Stimulated activated CD8-positive, alpha-beta memory T cell treated with anti-CD3 and anti-CD28 coated beads, Interleukin-15, amount 100 ng/mL, for 4 hours (primary cell): ENCODE data around the gene PPP1R1B.

Experiments
- DNase-seq, 2 donors: peaks; one replicate each; pipeline ENCODE4 v3.0.0-alpha.2; 2020; ENCODE audit warnings: low read depth in 2 of 2

Gene PPP1R1B

DNA sequence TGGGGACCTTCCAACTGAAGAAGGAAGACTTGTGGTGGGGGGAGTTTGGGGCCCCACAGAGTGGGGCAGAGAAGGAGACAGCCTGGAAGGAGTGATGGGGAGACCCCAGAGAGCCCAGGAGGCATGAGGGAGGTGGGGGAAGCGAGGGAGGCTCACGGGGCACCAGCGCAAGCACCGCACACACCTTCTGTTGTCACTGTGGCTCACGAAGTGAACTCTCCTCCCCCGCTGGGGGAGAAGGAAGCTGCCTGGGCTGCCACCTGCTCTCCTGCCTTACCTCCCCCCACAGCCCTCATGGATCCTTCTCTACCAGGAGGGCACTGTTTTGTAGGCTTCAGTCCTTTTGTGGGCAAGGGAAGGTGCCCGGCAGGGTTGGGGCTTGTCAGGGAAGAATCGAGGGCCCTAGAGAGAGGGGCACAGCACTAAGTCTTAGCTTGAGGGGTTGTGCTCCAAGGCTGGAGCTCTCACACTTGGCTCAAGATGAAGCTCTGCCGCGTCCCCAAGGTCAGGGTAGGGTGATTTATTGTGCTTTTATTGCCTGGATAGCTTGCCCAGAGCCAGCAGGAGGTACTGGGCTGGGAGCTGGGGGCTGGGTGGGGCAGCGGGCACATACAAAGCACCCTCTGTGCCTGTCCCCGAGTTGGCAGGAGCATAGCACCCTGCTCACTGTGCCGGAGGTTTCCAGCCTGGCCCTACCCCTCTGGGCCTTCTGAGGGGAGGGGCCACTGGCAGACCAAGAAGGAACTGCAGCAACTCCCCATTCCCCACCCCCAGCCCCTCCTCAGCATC is 5.6 kb downstream of the PPP1R1B start:
- no peak for DNase-seq

DNA sequence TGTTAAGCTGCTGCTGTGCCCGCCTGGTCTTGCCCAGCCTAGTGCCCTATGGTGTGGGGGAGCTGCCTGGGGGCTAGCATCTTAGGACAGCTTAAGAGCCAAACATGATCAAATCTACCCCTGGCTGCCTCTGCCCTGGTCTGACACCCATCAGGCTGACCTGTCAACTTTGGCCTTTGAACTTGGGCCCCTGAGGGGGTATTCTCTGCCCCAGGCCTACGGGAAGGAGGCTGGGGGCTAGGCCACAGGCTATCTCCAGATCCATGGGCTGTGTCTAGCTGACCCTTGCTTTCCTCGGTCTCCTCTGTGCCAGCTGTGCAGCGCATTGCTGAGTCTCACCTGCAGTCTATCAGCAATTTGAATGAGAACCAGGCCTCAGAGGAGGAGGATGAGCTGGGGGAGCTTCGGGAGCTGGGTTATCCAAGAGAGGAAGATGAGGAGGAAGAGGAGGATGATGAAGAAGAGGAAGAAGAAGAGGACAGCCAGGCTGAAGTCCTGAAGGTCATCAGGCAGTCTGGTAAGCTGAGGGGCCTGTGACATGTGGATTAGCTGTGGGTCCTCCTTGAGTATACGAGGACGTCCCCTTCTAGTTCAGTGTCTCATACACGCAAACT is 6.9 kb downstream of the PPP1R1B start:
- no peak for DNase-seq

DNA sequence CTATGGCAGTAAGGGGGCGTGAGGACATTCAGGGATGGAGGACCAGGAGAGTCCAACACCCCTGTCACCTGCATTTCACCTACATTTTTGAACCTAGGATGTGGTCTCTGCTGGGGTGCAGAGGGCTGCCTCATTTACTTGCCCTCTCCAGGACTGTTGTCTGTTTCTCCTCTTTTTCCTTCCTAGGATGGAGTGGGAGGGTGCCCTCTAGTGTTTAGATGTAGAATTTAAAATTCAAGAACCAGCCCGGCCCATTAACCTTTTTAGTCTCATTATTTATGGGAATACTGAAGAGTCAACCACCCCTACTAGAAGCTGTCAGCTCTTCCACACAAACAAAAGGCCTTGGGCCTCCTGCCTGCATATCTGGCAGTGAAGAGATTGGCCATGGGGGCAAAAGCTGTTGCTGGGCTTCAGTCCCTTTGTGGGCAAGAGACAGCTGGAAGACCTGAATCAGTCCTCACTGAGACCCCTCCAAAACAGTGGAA is 7.7 kb downstream of the PPP1R1B start:
- no peak for DNase-seq

DNA sequence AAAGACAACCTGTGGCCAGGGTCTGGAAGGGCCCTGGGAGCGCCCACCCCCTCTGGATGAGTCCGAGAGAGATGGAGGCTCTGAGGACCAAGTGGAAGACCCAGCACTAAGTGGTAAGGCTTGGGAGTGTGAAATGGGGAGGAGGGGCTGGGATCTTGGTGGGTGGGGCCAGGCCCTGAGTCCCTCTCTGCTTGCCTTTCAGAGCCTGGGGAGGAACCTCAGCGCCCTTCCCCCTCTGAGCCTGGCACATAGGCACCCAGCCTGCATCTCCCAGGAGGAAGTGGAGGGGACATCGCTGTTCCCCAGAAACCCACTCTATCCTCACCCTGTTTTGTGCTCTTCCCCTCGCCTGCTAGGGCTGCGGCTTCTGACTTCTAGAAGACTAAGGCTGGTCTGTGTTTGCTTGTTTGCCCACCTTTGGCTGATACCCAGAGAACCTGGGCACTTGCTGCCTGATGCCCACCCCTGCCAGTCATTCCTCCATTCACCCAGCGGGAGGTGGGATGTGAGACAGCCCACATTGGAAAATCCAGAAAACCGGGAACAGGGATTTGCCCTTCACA is 8.9 kb downstream of the PPP1R1B start:
- DNase-seq = no peak

DNA sequence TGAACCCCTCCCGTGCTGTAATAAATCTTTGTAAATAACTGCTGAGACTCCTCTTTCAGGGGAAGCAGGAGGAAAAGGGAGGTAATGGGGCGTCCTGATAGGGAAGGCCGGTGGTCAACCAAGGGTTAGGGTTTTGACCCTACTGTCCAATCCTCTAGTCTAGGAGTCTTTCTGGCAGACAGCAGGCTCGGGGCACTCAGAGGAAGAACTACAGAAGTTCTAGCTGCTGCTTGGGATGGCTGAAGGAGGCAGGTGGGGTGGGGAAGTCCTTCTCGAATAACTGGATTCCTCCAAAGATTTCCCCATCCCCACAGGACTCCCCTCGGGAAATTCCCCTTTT is 9.8 kb downstream of the PPP1R1B start:
- DNase-seq = no peak

DNA sequence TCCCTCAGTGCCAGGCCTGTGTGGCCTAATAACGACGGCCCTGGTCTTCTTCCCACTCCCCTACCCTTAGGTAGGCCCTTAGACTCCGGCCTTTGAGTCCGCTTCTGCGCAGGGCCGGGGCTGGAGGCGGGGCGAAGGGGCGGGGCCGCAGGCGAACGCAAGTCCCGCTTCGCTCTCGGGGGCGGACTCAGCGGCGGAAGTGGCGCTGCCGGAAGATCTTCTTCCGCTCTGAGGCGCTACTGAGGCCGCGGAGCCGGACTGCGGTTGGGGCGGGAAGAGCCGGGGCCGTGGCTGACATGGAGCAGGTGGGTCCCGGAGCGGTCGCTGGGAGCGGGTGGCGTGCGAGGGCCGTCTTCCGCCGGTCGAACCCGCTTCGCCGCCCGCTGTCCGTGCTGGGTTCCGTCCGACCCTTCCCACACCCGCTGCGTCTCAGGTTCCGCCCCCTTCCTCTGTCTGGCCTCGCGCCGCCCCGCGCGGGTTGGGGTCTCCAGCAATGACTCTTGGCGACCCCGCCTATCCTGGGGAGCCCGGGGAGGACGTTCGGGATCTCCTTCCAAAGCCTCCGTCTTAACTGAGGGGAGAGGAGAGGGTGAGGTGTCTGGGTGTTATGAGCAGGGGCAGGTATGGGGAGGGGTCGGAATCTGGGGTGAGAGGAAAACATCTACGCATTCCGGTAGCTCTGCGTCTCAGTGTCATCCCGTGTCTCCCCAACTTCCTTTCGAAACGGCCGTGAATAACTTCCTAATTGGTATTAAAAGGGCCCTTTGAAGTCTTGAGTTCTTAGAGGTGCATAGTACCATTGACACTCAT is 10.4 kb downstream of the PPP1R1B start, which contains the start of gene STARD3:
STARD3 (plus strand) TSS at position 218 of the 810 bp plus-strand sequence. CDS start 16,388 bp downstream, outside the sequence.
- peak; percentile 79 for DNase-seq

DNA sequence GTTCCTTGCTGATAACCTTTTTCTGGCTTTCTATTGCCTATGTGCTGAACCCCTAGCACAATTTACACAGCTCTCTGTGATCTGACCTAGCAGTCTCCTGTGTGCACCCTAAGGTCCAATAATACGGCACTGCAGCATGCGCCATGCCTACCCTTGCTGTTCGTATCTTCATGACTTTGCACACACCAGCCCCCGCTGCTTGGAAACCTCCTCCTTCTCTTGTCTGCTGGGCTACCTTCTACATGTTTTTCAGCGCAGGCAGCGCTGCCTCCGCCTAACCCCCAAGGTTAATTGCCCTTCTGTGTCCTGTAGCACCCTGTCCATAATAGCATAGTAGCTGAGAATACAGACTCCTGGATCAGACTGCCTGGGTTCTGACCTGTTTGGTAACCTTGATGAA is 11.6 kb downstream of the PPP1R1B start:
- DNase-seq = no peak

DNA sequence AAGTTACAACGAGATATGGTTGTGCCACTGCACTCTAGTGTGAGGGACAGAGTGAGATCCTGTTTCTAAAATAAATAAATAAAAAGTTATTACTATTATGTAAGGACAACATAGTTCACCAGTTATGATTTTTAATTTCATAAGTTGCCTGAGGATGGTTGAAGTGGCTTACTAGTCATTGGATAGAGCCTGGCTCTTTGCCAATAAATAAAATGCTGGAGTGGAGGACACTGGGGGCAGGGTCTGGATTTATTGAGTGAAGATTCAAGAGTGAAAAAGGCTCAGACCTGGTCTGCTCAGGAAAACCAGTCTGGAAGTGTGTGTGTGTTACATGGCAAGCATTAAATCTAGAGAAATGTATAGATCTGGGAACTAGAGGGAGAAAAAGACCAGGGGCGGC is 12.3 kb downstream of the PPP1R1B start:
- no peak for DNase-seq

DNA sequence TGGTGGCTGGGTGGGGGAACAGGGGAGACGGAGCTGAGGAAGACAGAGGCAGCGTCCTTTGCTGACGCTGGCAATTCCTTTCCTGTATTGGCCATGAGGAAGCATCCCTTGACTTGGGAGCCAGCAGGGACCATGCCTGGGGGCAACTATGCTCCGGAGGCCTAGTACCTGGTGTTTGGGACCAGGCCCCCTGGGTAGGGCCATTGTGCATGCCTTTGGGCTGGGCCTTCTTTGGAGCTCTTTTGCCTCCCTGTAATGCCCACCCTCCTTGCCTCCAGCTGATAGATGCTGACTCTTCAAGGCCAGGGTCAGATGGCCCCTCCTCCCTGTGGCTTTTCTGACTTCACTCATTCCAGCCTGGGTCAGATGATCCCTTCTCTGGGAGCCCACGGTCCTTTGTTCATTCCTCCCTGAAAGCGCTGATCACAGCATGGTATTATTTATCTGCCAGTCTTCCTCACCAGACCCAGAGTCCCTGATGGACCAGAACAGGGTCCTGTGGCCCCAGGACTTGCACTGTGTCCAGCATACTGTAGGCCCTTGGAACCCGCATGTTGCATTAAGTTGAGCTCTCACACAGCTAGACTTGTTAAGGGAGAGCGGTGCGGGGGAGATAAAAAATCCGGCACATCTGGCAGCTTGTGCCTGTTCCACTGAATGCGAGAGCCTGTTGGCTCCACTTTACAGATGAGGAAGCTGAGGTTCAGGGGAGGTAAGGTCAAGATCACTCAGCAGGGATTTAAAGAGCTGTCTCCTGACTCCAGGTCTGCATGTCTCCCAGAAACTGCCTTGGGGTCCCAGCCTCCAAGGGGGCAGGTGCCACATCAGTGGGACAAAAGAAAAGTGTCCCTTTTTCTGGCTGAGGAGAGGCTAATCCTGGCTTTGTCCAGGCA is 13.1 kb downstream of the PPP1R1B start:
- DNase-seq = no peak

DNA sequence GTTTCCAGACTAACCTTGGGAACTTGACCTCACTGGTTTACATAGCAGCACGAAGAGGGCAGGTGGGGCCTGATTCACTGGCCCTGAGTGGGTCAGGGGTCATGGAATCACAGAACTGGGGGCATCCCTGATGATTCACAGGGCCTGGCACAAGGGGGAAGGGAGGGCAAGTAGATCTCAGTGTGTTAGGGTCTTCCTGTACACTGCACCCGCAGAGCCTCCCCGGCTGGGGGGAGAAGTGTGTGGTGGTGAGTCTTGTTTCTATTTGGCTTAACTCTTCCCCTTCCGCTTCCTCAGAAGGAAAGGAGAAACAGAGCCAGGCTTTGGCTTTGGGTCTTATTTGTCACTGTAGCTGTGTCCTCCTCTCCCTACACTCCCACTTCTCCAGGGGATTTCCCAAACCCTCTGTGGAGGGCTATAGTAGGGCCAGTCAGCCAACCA is 13.9 kb downstream of the PPP1R1B start:
- DNase-seq = no peak

DNA sequence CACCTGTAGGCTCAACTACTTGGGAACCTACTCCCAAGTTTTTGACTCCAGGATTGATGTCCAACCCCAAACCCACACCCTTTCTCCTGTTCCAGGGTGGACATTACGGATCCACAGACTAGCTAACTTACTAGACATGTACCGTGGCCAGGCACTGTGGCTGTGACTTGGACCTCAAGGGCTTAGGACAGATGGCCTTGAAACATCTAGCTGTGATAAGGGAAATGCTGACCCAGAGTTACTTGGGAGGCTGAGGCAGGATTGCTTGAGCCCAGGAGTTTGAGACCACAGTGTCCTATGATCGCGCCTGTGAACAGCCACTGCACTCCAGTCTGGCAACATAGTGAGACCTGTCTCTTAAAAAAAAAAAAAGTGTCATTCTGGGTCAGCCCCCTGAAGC is 14.3 kb downstream of the PPP1R1B start:
- DNase-seq = no peak

DNA sequence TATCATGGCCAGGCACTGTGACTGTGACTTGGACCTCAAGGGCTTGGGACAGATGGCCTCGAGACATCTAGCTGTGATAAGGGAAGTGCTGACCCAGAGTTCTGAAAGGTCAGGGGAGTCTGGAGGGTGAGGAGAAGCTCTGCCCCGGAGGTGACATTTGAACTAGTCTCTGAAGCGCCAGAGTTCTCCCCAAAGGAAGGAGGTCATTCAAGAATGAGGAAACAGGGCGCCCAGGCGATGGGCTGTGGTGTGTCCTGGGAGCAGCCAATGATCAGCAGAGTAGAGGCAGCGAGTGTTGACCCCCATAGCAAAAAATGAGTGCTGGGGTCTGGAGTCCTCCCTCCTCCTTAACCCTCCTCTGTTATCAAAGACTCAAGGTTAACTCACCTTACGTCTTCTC is 15.1 kb downstream of the PPP1R1B start:
- DNase-seq = no peak

DNA sequence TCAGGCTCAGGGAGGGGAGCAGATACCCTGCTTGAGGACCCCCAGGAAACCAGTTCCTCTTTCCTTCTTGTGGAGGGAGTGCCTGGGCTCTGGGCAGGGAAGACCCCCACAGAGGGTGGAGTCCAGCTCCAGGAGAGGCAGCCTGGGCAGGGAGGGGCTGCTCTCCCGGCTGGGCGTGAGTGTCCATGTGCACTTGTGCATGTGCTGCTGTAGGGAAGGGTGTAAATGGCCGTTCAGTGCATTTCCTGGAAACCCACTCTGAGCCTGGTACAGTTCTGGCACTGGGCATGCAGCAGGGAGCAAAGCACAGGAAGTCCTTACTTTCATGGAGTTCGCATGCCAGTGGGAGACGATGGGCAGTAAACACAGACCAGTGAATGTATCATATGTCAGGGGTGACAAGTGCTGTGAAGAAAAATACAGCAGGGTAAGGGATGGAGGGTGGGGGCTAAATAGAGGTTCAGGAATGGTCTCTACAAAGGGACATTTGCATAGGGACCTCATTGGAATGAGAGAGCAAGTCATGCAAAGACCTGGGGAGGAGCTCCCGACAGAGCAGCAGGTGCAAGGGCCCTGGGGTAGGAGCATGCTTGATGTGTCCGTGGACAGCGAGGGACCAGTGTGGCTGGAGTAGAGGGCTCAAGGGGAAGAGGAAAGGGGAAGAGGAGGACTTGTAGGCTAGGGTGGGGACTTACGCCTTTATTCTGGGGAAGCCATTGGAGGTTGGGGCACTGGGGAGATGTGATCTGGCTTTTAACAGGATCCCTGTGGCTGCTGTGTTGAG is 15.7 kb downstream of the PPP1R1B start:
- DNase-seq = no peak

DNA sequence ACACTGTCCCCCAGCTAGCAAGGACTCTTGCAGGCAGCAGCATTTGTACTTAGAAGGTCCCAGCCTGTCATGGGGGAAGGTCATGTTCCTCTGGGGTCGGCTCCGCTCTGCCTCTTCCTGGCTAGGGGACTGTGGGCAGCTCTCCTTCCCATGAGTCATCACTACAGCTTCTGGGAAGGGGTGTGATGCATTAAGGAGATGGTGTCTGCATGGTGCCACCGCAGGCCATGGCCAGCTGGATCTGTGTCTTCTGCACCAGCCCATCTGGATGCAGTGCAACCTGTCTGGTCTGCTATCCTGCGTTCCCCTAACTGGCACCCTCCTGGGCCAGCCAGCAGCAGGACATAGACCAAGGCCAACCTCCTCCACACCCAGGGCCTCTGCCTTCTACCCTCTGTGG is 16.5 kb downstream of the PPP1R1B start:
- DNase-seq = no peak

DNA sequence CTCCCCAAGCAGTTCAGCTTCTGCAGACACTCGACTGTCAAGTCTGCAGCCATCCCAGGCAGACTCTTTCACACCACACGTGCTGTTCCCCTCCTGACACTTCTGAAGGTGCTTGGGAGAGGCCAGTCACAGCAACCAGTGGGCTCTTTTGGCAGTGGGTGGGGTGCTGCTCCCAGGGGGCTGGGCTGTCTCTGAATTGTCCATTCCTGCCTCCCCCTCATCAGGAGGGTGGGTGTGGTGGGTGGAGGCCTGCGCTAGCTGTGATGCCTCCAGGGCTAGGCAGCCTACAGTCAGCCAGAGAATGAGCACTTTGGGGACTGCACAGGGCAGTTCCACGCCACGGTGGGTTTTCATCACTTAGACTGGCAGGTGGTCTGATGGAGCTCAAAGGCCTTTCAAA is 20.5 kb downstream of the PPP1R1B start:
- no peak for DNase-seq

DNA sequence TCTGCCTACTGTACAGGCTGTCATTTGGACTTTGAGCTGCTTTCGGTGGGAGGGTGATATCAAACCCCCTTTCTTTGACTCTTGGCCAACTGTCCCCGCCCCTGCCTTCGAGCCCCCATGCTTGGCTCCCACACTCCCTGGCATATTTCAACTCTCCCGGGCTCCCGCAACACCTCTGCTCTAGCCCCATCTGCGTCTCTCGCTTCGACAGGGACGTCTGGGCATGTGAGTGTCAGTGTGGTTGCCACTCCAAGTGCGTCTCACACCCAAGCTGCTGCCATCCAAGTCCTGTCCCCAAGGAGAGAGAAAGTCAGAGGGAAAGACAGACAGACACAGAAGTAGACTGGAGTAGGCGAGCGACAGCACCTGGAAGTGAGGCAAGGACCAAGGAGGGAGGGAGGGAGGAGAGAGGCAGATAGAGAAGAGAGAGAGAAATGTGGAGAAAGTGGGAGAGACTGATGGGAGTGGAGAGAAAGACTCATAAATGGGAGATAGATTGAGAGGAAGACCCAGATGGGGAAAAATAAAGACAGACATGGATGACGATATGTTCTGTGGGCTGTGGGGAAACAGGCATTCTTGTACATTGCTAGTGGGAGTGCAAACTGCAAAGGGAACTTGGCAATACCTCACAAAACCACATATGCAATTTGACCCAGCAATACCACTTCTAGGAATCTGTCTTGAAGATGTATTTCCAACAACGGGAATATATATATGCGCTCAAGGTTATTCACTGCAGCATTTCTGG is 22.0 kb downstream of the PPP1R1B start:
- DNase-seq = no peak

DNA sequence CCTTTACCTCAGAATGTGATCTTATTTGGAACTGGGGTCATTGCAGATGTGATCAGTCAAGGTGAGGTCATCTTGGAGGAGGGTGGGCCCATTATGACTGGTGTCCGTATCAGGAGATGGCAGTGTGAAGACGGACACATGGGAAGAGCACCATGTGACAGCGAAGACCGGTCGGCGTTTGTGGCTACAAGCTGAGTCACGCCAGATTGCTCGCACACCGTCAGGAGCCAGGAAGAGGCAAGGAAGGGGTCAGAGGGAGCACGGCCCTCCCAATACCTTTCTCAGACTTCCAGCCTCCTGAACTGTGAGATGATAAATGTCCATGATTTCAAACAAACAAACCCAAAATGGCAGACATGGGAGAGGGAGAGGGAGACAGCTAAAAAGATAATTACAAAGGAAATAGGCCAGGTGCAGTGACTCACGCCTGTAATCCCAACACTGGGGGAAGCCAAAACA is 23.4 kb downstream of the PPP1R1B start:
- no peak for DNase-seq

DNA sequence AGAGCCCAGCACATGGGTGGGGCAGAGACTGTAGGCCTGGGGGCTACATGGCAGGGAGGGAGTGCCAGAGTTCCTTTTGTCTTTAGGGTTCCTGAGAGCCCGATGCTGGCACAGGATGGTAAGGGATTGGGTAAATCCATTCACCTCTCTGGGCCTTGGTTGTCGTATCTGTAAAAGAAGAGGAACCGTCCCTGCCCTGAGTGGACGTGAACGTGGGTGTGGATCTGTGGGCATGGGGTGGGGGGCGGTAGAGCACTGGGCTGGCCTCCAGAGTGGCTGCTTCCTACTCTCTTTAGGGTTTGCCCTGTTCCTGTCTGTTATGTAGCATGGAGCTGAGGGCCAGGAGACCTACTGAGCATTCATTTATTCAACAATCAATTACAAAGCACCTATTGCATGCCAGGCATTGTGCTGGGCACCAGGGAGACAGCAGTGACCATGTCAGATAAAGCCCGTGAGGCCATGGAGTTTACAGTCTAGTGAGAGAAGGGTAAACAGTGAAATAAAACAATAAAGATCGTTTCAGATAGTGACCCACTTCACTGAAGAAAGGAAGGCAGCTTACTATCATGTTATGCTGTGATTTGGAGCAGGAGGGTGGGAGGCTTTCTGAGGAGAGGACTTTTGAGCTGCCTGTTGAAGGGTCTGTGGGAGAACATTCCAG is 25.3 kb downstream of the PPP1R1B start:
- DNase-seq = no peak
